T-helper 1 cell (primary cell): ENCODE results near the gene PTCD2.

Experiments used
- DNase-seq, 5 donors: peaks; one replicate each; pipeline ENCODE4 v3.0.0-alpha.2; 2012 to 2020

PTCD2 gene

DNA sequence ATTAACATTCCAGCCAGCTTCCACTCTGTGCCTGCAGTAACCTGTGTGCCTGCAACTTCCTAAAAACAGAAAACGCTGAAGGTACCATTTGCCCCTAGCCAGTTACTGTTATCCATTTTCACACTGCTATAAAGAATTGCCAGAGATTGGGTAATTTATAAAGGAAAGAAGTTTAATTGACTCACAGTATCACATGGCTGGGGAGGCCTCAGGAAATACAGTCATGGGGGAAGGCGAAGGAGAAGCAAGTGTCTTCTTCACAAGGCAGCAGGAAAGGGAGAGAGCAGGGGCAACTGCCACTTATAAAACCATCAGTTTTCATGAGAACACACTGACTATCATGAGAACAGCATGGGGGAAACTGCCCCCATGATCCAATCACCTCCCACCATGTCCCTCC is 31.2 kb downstream of the PTCD2 start:
- no peak for DNase-seq

DNA sequence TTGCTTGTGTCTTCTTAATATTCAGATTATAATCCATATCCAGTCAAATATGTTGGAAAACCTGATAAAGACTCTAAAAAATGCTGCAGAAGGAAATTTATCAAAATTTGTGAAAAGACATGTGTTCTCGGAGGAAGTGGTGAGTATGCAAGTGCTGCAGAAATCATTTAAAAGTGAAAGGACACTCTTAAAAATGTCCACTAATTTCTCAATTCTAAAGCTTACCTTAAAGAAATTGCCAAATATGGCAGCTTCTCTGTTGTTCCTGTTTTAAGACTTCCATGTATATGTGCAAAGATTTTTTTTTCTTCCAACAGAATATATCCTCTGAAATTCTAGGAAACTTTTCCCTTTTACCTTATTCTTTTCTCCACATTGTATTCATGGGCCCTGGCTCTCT is 32.4 kb downstream of the PTCD2 start:
- DNase-seq = no peak

DNA sequence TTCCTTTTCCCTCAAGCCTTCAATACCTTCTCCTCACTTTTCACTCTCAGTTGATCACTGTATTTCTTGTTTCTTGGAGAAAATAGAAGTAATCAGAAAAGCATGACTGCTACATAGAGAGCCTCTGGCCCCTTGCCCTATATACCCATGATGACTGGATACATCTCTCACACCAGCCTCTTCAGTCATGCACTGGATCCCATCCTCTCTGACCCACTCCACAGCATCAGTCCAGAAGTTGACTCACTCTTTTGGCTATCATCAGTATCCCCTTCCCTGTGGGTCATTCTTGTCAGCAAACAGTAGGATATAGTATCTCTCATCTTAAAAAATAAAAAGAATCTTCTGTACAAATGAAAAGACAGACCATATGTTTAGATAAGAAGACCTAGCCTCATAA is 32.9 kb downstream of the PTCD2 start:
- DNase-seq = no peak

GRCh38 chr5:72355706-72356299 is 35.6 kb downstream of the PTCD2 start:
- DNase-seq = no peak

DNA sequence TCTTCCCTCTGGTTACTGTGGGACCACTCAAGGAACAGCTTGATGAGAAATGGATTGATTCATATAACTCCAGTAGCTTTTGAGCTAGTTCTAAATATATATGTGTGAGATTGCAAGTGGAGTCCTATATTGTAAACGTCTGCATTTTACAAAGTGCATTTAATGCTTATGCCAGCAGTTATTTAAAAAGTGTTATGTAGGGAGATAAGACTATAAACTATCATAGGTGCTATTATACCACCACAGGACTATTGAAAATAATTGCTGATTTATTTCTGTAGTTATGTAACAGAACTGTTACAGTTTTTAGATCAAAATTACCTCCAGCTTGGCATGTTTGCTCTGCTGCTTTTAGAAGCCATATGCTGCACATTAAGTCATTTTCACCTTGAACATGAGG is 36.2 kb downstream of the PTCD2 start:
- no peak for DNase-seq

DNA sequence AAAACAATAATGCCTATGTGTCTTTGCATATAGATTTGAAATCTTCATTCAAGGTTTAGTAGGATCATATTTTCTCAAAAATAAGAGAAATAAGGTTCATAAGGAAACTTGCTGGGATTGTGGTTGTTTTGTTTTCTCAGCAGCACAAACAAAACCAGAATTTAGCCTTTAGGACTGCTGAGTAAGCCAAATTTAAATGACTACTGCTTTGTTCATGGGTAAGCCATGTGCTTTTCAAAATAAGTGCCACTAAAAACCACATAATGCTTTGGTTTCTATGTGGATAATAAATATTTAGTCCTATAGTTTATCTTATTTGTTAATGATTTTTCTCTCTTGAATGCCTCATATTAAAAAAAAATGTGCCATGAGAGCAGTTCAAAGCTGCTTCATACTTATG is 38.8 kb downstream of the PTCD2 start:
- DNase-seq = no peak

DNA sequence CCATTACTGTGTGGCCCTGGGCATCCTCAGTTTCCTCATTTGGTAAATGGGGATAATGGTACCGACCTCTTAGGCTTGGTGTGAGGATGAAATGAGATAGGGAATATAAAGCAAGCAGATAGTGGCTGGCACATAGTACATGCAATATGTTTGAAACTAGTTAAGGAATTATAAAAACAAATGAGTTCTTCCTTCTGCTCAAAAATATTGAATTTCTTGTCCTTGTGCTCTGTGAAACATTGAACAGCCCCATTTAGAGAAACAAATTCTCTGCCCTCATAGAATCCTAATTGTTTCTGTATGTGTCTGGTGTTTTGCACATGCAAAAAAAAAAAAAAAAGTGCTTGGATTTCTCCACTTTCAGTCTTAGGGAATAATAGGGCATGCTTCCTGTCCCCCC is 39.7 kb downstream of the PTCD2 start:
- no peak for DNase-seq

DNA sequence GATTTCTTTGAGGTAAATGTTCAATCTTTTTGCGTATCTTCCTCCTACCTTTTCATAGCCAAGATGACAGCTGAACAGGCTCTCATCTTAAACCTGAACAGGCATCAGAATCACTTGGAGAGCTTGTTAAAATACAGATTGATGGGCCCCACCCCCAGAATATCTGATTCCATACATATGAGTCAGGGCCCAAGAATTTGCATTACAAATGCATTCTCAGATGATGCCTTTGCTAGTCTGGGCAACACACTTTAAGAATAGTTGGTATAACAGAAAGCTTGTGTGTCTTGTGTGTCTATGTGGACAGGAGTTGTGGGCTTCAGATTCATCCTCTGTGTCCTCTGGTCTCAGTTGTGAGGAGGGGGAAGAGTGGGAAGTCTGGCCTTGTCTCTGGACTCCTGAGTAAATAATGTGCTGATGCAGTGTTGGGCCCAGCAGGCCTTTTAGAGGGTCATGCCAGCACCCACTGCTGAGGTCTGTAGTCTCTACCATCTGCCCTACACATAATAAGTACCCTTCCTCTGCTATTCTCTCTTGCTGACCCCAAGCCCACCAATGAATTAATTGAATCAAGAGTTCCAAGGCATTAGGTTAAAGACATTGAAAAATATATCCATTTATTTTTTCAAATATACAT is 43.1 kb downstream of the PTCD2 start:
- DNase-seq = no peak

DNA sequence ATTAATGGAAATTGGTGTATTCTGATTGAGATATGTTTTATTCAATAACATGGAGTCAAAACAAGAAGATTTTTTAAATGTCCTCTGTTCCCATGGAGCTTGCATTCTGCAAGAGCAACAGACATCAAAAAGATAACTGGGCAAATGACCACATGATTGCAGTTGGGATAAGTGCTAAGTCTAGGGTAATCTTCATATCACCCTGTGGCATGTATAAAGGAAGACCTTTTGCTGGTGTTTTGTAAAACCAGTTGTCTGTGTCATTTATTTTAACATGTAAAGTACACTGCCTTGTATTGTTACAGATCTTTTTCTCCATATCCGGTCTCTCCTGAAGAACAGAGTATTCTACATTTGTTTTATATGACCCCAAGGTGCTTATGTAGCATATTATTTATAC is 44.0 kb downstream of the PTCD2 start:
- no peak for DNase-seq

DNA sequence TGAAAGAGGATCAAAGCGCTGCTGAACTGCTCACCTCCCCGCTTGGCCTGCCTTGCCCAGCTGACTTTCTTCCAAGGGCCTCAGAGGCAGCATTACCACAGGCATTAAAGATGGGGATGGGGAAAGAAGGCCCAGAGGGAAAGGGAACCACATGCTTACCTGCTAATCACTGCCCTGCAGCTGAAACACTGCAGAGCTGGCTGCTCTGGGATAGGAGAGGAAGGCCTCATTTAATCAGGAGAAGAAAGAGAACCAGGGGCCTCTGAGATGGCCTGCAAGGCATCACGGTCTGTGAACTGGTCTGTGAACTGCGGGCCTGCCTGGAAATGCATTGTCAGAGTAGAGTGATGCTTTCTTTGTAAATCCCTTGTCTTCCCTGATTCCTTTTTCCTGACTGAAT is 44.8 kb downstream of the PTCD2 start:
- no peak for DNase-seq

- peak in 2 of 5 donors; percentile 1 to 45 for DNase-seq
These were observed 46.3 kb downstream of the PTCD2 start for GRCh38 chr5:72366324-72366976.

GRCh38 chr5:72368271-72368670 is 48.1 kb downstream of the PTCD2 start:
- DNase-seq = no peak

- DNase-seq = no peak
These were observed 49.1 kb downstream of the PTCD2 start for GRCh38 chr5:72369301-72369700.

DNA sequence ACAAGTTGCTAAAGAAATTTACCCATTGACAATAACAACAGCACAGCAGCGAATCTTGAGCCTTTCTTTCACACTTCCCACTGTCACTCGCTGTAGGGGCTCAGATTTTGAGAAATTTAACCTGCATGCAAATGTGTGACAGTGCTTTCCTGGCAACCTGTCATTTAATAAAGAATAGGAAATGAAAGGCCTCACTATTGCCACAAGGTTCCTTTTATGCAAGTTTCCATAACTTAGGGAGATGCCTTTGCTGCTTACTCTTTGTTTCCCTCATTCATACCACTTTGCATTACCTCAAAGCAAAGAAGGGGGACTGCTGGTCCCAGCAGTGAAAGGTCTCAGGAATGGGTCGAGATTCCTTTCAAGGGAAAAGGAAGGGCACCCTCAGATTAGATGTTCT is 49.5 kb downstream of the PTCD2 start:
- no peak for DNase-seq

GRCh38 chr5:72372331-72372730 is 52.2 kb downstream of the PTCD2 start:
- DNase-seq = no peak

DNA sequence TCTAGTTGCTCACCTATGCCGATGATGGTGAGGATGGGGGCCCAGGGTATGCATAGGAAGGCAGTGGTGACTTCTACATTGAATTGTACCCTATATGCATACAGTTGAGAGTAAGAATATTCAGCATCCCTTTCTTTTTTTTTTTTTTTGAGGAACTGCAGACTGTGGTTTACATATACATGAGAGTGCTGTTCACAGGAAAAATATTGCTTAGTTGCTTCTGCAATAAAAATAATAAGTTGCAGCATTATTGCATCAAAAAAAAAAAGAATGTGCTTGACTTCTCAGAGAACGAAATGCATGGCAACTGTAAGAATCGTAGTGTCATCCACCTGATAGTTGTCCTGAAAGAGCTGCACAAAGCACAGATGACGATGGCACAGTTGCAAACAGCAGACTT is 52.8 kb downstream of the PTCD2 start:
- no peak for DNase-seq

- DNase-seq = no peak
These were observed 54.7 kb downstream of the PTCD2 start for GRCh38 chr5:72374844-72375243.

DNA sequence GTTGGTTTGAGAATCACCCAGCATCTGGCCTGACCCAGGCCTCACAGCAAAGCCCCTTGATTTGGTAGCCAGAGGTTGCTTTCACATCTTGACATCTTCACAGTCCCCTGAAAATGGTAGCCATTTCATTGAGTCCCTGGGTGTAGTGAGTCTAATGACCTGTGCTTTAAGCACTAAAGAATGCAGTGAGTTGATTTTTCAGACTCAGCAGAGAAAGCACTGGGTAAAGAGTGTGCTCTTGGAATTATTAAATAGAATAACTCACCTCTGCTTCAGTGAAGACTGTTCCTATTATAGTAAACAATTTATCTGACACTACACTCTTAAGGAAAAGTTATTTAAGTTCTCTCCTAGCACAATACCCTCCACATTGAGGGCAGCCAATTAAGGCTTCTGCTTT is 56.2 kb downstream of the PTCD2 start:
- no peak for DNase-seq

- no peak for DNase-seq
These were observed 57.9 kb downstream of the PTCD2 start for GRCh38 chr5:72377910-72378638.

DNA sequence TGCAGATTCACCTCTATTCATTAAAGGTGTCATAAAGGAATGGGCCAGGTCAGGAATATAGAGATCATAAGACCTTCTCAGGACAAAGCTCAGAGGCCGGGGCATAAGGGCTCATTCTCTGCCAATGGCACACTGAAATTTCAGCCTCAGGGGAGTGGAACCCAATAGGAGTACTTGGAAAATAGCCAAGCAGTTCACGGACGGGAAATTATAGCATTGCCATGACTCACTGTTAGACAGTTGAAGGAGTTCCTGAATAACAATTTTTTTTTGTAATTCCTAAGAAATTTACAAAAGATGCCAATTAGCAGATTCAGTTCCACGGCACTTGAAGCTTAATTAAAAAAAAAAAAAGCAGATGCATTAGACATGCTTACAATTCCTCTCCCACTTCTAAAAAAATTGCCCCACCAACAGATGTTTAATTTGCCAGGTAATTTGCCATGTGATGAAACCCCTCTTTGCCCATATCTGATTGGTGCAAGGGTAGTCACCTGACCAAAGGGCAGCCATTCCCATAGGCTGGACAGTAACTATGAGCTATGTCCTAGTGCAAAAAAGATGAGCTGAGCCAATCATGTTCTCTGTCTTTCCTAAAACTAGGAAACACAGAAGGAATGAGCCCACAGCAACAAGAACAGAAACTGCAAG is 58.6 kb downstream of the PTCD2 start:
- DNase-seq = no peak

- no peak for DNase-seq
These were observed 59.8 kb downstream of the PTCD2 start for GRCh38 chr5:72379936-72380335.

DNA sequence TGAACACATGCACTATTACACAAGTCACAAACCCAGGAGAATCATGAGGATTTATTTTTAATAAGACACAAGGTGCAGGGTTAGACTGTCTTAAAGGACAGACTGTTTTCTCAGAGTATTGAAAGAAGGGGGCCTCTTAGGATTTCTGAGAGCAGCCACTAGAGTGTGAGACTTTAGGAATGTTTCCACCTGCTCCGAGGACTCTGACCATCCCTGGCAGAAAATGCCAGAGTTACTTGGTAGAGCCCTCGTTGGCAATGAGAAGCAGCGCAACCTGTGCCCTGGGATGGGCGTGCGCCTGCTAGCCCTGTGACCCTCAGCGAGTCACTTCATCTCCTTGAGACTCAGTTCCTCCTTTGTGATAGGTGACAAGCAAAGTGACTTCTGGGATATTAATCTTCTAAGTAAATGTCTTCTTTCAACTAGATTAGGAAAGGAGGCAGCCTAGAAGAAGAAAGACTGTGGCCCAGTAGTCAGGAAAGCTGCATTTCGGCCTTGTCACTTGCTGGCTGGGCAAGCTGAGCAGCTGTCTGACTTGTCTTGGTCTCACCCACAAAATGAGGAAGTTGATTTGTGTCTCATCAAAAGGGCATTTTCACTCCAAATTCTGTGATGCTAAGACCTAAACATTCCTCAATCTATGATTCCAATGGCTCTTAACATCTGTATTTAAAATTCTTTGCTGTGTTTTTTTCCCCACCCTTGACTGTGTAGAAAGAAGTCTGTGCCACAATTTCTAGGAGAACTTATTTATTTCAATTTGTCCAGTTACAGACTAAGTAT is 60.5 kb downstream of the PTCD2 start:
- no peak for DNase-seq

DNA sequence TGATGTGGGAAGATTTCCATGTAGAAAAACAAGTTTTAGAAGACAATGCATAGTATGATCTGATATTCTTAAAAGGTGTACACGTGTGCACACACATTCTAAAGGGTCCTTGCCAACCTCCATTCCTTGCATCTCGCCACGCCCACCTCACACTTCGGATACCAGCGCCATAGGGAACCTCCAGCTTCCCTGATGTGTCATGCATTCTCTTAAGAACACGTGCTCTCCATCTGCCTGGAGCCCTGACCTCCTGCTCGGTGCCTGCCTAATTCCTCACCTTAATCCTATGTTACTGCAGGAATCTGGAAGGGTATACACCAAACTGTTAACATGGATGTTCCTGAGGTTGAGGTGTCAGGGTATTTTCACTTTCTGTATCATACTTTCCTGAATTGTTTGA is 63.1 kb downstream of the PTCD2 start:
- no peak for DNase-seq
